ENCODE data around the gene GCAT. TPM values are rescaled to one million over a fixed set of nuclear protein-coding genes. Genes with fewer than 3 reads are reported as not detected.

Gene GCAT
- total and polyA plus RNA-seq, 9 of the 15 experiments (the other 6 are each of a cell fraction or from before 2014, with no cell fraction given), result 1.9 to 69.9 (median 26.4) TPM

DNA sequence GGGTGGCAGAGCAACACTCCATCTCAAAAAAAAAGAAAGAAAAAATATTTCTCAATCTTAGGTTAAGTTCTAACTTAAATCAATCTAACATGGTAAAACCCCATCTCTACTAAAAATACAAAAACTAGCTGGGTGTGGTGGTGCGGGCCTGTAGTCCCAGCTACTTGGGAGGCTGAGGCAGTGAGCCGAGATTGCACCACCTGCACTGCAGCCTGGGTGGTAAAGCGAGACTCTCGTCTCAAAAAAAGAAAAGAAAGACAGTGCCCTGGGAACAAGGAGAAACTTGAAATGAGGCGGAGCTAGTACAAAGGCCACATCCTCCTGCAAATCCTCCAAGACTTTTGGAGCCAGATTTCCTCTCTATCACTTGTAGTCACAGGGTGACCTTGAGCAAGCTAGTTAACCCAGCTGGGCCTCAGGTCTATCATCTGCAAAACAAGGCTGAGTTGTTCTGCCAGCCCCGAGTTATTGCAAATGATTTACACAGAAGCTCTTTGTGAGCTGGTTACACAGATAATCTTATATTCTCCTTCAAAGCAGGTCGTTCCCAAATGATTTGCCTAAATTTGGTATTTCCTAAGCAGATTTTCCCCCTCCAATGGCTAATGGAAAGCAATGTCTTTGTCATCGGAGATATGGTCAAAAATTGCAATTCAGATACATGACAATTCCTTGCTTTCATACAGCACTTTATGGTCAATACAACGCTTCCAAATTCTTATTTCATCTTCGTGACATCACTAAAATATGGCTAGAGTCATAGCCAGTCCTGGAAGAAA is 34.5 kb downstream of the GCAT start:
- no peak overlapping the region for H3K9ac ChIP-seq (ENCODE audit: insufficient read depth in 1 of 2, low read depth in 2 of 2, low read length in 2 of 2)
- H3K79me2 ChIP-seq (ENCODE audit: control insufficient read depth, insufficient read depth, low read length), result peaks cover 21% of the 10 kb centered on the region
- no peaks in the 10 kb centered on the region for H3K9me1 ChIP-seq (ENCODE audit: control insufficient read depth, insufficient read depth, low read length)
- CTCF ChIA-PET (ENCODE audit: low intra/inter-chr PET ratio), result no interaction called here
- peaks cover 8 to 9% of the 10 kb centered on the region in 2 experiments; a peak in 3 of 5 replicates for H3K4me1 ChIP-seq (replicated peaks in 1 of 2; ENCODE audit: control insufficient read depth in 2 of 2, insufficient read depth in 2 of 2, low read length in 2 of 2)
- no peaks in the 10 kb centered on the region for H3K27me3 ChIP-seq (ENCODE audit: control insufficient read depth in 2 of 2, insufficient read depth in 2 of 2, low read length in 2 of 2)
- H3K4me2 ChIP-seq (ENCODE audit: insufficient read depth, low read length), result peak overlapping the region; percentile 88
- in situ Hi-C loops (cut with MboI) (no loop called here), intact Hi-C loops (cut with micrococcal nuclease) (no loop called here)
- 75% methylated on average over 9 of the region's 10 CpGs for WGBS (ENCODE audit: insufficient coverage, low coverage, missing lambda C conversion rate)
- no TSS peak for BruUV-seq (replicated peaks)
- POLR2A ChIA-PET, result interaction anchor here (0.6 kb wide), 1 partner anchor 136 kb away, joined by 3 read pairs; no protein-coding TSS in a partner anchor
- H4K20me1 ChIP-seq (replicated peaks; ENCODE audit: control insufficient read depth, insufficient read depth, low read length), result no peaks in the 10 kb centered on the region
- H3K9me3 ChIP-seq (replicated peaks; ENCODE audit: control insufficient read depth, insufficient read depth, low read depth, low read length), result peaks cover 4% of the 10 kb centered on the region; the same call in 1 of the 2 replicates
- FAIRE-seq (no peak), ATAC-seq (no peak), DNase-seq (ENCODE audit: extremely low read depth in 1 of 4, low spot score in 3 of 4) (peak in 1 of 4 experiments; percentile 16)
- no peak overlapping the region for H2AFZ ChIP-seq (ENCODE audit: low read depth, low read length)
- H3K4me3 ChIP-seq, result peak overlapping the region; percentile 77; the same call in 1 of the 2 replicates
- TF ChIP-seq ESRRA (IDR thresholded peaks at IDR 0.05; ENCODE audit: borderline replicate concordance, low read depth) (0 out of 2 replicates have a peak, but pooled peaks have one; percentile 17), MTF1 (CRISPR knock-in tag; IDR thresholded peaks at IDR 0.05; ENCODE audit: borderline replicate concordance) (no peak), CBFA2T3 (IDR thresholded peaks at IDR 0.05) (peak; percentile 12; the same call in 1 of the 2 replicates)
- H3K36me3 ChIP-seq (ENCODE audit: control insufficient read depth, insufficient read depth, low read length), result peaks cover 30% of the 10 kb centered on the region; the same call in 2 of the 3 replicates
- 0 out of 3 replicates have a peak overlapping the region, but pooled peaks have one; percentile 28 for H3K27ac ChIP-seq (ENCODE audit: extremely low read depth, low read depth, low read length)

DNA sequence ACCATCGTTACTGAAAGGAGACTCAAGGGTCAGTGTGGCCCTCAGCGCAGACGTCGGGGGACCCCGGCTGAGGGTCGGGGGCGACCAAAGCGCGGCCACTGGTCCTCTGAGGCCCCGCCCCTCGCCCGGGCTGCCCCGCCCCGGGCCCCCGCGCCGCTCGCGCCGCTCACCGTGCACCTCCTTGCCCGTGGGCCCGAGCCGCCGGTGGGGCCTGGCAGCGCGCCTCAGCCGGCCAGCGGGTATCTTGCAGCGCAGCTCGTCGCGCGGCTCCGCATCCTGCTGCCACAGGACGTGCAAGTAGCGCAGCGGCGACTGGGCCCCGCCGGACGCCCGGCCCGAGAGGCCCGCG is 36.0 kb downstream of the GCAT start:
- Histone ChIP-seq H4K20me1 (replicated peaks; ENCODE audit: control insufficient read depth, insufficient read depth, low read length) (no peaks in the 10 kb centered on the region), H2AFZ (ENCODE audit: low read depth, low read length) (peak overlapping the region; percentile 81)
- 20% methylated on average over 1 of the region's 46 CpGs for WGBS (ENCODE audit: insufficient coverage, low coverage, missing lambda C conversion rate)
- TF ChIP-seq BRF2 (IDR thresholded peaks at IDR 0.05; ENCODE audit: borderline replicate concordance, insufficient read depth, insufficient read length), result no peak
- TF ChIP-seq SMAD4 (CRISPR knock-in tag; conservative IDR thresholded peaks at IDR 0.05), result 0 out of 2 replicates have a peak, but pooled peaks have one; percentile 24
- no peak for TF ChIP-seq HNRNPH1 (optimal IDR thresholded peaks at IDR 0.05; ENCODE audit: low read depth, low read length)
- peak; percentile 54 for TF ChIP-seq RBBP5 (IDR thresholded peaks at IDR 0.05; ENCODE audit: borderline replicate concordance, insufficient read depth, low read length, poor library complexity, severe bottlenecking)
- peak; percentile 61 for TF ChIP-seq VEZF1 (CRISPR knock-in tag; IDR thresholded peaks at IDR 0.05)
- TF ChIP-seq FUS (optimal IDR thresholded peaks at IDR 0.05; ENCODE audit: low read depth, low read length), result no peak
- TF ChIP-seq RCOR1 (IDR thresholded peaks at IDR 0.05; ENCODE audit: borderline replicate concordance in 1 of 2, low read depth in 2 of 2, low read length in 2 of 2), result no peak
- no peak for TF ChIP-seq ZNF445 (CRISPR knock-in tag; IDR thresholded peaks at IDR 0.05; ENCODE audit: low read depth)

More for the DNA sequence above, 36.0 kb downstream of the GCAT start:
- H3K36me3 ChIP-seq (ENCODE audit: control insufficient read depth, insufficient read depth, low read length), result peaks cover 19% of the 10 kb centered on the region; the same call in 2 of the 3 replicates
- H3K9ac ChIP-seq (ENCODE audit: insufficient read depth in 1 of 2, low read depth in 2 of 2, low read length in 2 of 2), result peak overlapping the region; percentile 73 to 95
- POLR2A ChIA-PET, result interaction anchor here (0.5 to 1.6 kb wide), 8 partner anchors 8 to 176 kb away, joined by 3 to 6 read pairs (median 3); partner anchors contain the start of genes C22orf23 and POLR2F
- DNase-seq (ENCODE audit: extremely low read depth in 1 of 4, low spot score in 3 of 4), result peak; percentile 53 to 69 (median 60)
- peak overlapping the region; percentile 89 for H3K27ac ChIP-seq (ENCODE audit: extremely low read depth, low read depth, low read length)
- H3K4me3 ChIP-seq, result peak overlapping the region; percentile 77
- no peak for FAIRE-seq
- TSS peak; percentile 26 for BruUV-seq (replicated peaks)
- H3K4me1 ChIP-seq (replicated peaks in 1 of 2; ENCODE audit: control insufficient read depth in 2 of 2, insufficient read depth in 2 of 2, low read length in 2 of 2), result peaks cover 9 to 11% of the 10 kb centered on the region in 2 experiments; a peak in 4 of 5 replicates
- in situ Hi-C loops (cut with MboI) (no loop called here), intact Hi-C loops (cut with micrococcal nuclease) (no loop called here)
- H3K79me2 ChIP-seq (ENCODE audit: control insufficient read depth, insufficient read depth, low read length), result peaks cover 36% of the 10 kb centered on the region
- H3K27me3 ChIP-seq (ENCODE audit: control insufficient read depth in 2 of 2, insufficient read depth in 2 of 2, low read length in 2 of 2), result no peaks in the 10 kb centered on the region
- peaks cover 4% of the 10 kb centered on the region; the same call in 1 of the 2 replicates for H3K9me3 ChIP-seq (replicated peaks; ENCODE audit: control insufficient read depth, insufficient read depth, low read depth, low read length)
- no peaks in the 10 kb centered on the region for H3K9me1 ChIP-seq (ENCODE audit: control insufficient read depth, insufficient read depth, low read length)
- ATAC-seq, result peak; percentile 69
- H3K4me2 ChIP-seq (ENCODE audit: insufficient read depth, low read length), result peak overlapping the region; percentile 88
- CTCF ChIA-PET (ENCODE audit: low intra/inter-chr PET ratio), result no interaction called here
